ENCODE results near the gene IDH2.
"Not testable (repeated sequence)": the region's sequence is repeated elsewhere in the genome, so short reads cannot be mapped to it uniquely, and the experiment has no call there.

The IDH2 gene

DNA sequence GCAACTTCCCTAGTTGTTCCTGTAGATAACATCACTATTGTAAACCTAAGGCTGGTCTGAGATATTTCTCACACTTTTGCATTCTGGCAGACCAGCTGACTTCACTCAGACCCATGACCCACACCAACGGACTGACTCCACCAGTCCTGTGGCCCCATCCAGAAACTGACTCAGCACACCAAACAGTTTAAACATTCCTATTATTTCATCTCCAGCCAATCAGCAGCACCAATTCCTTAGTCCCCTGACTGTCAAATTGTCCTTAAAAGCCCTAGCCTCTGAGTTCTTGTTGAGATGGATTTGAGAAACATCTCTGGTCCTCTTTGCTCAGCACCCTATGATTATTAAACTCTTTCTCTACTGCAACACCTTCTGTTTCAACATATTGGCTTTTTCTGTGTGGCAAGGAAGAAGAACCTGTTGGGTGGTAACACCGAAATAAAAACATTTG lies 12.2 kb upstream of the IDH2 start:
- TF ChIP-seq, protein P1, sequence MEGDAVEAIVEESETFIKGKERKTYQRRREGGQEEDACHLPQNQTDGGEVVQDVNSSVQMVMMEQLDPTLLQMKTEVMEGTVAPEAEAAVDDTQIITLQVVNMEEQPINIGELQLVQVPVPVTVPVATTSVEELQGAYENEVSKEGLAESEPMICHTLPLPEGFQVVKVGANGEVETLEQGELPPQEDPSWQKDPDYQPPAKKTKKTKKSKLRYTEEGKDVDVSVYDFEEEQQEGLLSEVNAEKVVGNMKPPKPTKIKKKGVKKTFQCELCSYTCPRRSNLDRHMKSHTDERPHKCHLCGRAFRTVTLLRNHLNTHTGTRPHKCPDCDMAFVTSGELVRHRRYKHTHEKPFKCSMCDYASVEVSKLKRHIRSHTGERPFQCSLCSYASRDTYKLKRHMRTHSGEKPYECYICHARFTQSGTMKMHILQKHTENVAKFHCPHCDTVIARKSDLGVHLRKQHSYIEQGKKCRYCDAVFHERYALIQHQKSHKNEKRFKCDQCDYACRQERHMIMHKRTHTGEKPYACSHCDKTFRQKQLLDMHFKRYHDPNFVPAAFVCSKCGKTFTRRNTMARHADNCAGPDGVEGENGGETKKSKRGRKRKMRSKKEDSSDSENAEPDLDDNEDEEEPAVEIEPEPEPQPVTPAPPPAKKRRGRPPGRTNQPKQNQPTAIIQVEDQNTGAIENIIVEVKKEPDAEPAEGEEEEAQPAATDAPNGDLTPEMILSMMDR (IDR thresholded peaks at IDR 0.05; ENCODE audit: extremely low read depth, insufficient read depth, missing control alignments): no peak
- in situ Hi-C loops (cut with MboI; ENCODE audit: low pct_unique_long_range_greater_than_20kb, low sequenced_read_pairs, unreplicated experiment): no loop called here
- DNase-seq (ENCODE audit: low spot score): no peak

DNA sequence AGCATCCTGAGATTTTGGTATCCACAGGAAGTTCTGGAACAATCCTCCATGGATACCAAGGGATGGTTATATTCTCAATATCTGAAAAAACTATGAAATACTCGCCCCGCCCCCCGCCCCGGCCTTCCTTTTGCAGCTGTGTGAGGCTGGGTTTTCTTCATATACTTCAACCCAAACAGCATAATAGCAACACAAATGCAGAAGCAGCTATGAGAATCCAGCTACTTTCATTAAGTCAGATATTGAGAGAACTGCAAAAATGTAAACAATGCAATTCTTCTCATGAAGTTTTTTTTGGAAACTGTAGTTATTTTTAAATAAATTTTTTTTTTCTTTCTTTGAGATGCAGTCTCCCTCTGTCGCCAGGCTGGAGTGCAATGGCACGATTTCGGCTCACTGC lies 10.9 kb upstream of the IDH2 start:
- TF ChIP-seq, protein P1 (IDR thresholded peaks at IDR 0.05; ENCODE audit: extremely low read depth, insufficient read depth, missing control alignments): no peak
- in situ Hi-C loops (cut with MboI; ENCODE audit: low pct_unique_long_range_greater_than_20kb, low sequenced_read_pairs, unreplicated experiment): no loop called here
- DNase-seq (ENCODE audit: low spot score): no peak

DNA sequence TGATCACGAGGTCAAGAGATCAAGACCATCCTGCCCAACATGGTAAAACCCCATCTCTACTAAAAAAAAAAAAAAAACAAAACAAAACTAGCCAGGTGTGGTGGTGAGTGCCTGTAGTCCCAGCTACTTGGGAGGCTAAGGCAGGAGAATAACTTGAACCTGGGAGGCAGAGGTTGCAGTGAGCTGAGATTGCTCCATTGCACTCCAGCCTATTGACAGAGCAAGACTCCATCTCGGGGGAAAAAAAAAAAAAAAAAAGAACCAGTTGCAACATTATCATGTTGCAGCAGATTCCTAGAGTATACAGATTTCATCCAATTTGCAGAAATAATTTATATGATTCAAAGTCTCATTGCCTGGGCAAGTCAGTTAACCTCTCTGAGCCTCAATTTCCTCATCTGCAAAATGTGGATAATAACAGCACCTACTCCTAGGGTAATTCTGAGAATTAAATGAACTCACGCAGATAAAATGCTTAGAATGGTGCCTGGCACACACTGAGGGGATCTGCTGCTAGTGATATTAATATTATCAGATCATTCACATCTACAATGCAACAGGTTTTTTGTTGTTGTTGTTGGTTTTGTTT lies 7.0 kb upstream of the IDH2 start:
- DNase-seq (ENCODE audit: low spot score); in situ Hi-C loops (cut with MboI; ENCODE audit: low pct_unique_long_range_greater_than_20kb, low sequenced_read_pairs, unreplicated experiment): not testable (repeated sequence)

DNA sequence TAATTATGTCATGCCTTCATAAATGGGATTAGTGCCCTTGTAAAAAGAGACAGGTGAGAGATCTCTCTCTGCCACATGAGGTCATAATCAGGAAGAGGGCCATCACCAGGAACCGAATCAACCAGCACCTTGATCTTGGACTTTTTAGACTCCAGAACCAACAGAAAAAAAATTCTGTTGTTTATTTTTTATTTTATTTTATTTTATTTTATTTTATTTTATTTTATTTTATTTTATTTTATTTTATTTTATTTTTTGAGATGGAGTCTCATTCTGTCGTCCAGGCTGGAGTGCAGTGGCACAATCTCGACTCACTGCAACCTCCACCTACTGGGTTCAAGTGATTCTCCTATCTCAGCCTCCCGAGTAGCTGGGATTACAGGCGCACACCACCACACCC lies 5.8 kb upstream of the IDH2 start:
- in situ Hi-C loops (cut with MboI; ENCODE audit: low pct_unique_long_range_greater_than_20kb, low sequenced_read_pairs, unreplicated experiment): not testable (repeated sequence)

DNA sequence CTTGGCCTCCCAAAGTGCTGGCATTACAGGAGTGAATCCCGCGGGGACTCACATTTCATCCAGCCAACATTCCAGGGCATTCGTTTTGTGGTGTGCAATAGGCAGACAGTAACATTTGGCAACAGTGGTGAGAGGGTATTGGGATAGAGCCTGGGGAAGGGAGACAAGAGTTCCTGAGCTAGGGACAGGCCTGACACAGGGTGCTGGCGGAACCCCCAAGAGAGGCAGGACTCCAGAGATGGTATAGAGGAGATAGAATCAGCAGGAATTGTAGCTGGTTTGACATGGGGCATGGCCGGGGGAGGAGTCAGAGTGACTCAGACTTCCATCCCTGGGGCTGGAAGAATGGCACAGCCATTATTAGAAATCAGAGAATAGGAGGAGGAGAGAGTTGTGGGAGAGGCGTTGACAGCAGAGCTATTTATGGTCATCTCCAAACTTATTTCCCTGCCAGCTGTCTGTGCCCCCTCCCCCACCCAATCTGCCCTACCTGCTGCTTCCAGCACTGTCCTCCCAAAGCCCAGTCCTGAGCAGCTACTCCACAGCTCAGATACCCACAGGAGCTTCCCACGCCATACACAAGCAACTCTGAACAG lies 4.4 kb upstream of the IDH2 start:
- no peak for DNase-seq (ENCODE audit: low spot score)
- TF ChIP-seq, protein P1 (IDR thresholded peaks at IDR 0.05; ENCODE audit: extremely low read depth, insufficient read depth, missing control alignments): no peak
- in situ Hi-C loops (cut with MboI; ENCODE audit: low pct_unique_long_range_greater_than_20kb, low sequenced_read_pairs, unreplicated experiment): no loop called here

More for the DNA sequence above, 5.8 kb upstream of the IDH2 start:
- not testable (repeated sequence) for DNase-seq (ENCODE audit: low spot score)

DNA sequence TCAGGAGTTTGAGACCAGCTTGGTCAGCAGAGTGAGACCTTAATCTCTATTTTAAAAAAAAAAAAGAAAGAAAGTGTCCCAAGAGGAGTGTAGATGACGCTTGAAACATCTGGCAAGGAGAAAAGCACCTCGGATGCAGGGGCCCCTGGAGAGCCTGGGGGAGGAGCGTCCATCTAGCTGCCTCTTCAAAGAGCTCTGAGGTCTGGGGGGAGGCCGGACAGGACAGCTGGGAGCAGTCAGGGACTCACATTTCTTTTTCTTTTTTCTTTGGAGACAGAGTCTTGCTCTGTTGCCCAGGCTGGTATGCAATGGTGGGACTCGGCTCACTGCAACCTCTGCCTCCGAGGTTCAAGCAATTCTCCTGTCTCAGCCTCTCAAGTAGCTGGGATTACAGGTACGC lies 3.3 kb upstream of the IDH2 start:
- in situ Hi-C loops (cut with MboI; ENCODE audit: low pct_unique_long_range_greater_than_20kb, low sequenced_read_pairs, unreplicated experiment): no loop called here

DNA sequence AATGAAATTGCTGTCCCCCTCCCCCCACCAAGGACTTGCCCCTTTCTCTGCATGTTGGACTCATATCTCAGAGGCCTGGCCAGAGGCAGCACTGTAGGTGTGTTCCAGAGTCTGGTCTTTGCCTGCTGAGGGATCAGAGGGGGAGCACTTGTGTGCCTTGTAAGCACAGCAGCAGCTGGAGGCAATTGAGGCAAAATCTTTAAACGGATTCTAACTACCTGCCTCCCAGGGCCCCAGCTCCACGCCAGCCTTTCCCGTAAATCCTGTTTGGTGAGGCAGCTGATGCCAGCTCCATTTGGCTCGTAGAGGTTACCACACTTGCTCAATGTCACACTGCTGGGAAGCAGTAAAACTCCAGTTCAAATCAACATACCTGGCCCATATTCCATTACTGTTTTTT lies 2.3 kb upstream of the IDH2 start:
- DNase-seq (ENCODE audit: low spot score): no peak
- TF ChIP-seq, protein P1 (IDR thresholded peaks at IDR 0.05; ENCODE audit: extremely low read depth, insufficient read depth, missing control alignments): no peak
- in situ Hi-C loops (cut with MboI; ENCODE audit: low pct_unique_long_range_greater_than_20kb, low sequenced_read_pairs, unreplicated experiment): no loop called here

More for the DNA sequence above, 3.3 kb upstream of the IDH2 start:
- DNase-seq (ENCODE audit: low spot score): no peak
- TF ChIP-seq, protein P1 (IDR thresholded peaks at IDR 0.05; ENCODE audit: extremely low read depth, insufficient read depth, missing control alignments): no peak
